Neural cell (in vitro differentiated cells): Measurements from ENCODE around the gene NT5C2. TPM values are rescaled to one million over a fixed set of nuclear protein-coding genes. Genes with fewer than 3 reads are reported as not detected.

Experiments used
- H2AFZ ChIP-seq: fragments of 200-600, 300-800 bp; sonication (generic), shearing (Covaris generic); 2 replicates; pipeline ENCODE4 v1.6.0; 2014; ENCODE audit warnings: low read depth, mild to moderate bottlenecking, antibody characterized with exemption, low read length, moderate library complexity
- H3F3A ChIP-seq: fragments of 200-600 bp; shearing (Covaris generic); 2 replicates; pipeline ENCODE4 v1.6.1; 2016; ENCODE audit warnings: mild to moderate bottlenecking, moderate library complexity, mixed read lengths, antibody characterized with exemption, low read length; ENCODE audit not compliant: insufficient read depth, poor library complexity, severe bottlenecking
- H3K27ac ChIP-seq: fragments of 200-600, 300-800 bp; sonication (generic), shearing (Covaris generic); 2 replicates; pipeline ENCODE4 v1.5.1; 2014; ENCODE audit warnings: mild to moderate bottlenecking, low read length, moderate library complexity
- H3K27me3 ChIP-seq: fragments of 300-800, 200-600 bp; sonication (generic), shearing (Covaris generic); 2 replicates; pipeline ENCODE4 v1.6.0; 2014; ENCODE audit warnings: mild to moderate bottlenecking, low read depth, low read length, moderate library complexity; ENCODE audit not compliant: insufficient read depth
- H3K36me3 ChIP-seq: fragments of 300-800, 200-600 bp; sonication (generic), shearing (Covaris generic); 2 replicates; pipeline ENCODE4 v1.5.1; 2014; ENCODE audit warnings: mild to moderate bottlenecking, antibody characterized with exemption, low read length, moderate library complexity; ENCODE audit not compliant: insufficient read depth
- H3K4me2 ChIP-seq: fragments of 300-800, 200-600 bp; sonication (generic), shearing (Covaris generic); 2 replicates; pipeline ENCODE4 v1.6.0; 2014; ENCODE audit warnings: mild to moderate bottlenecking, low read length
- H3K4me3 ChIP-seq: fragments of 300-800, 200-600 bp; sonication (generic), shearing (Covaris generic); 2 replicates; pipeline ENCODE4 v1.5.1; 2014; ENCODE audit warnings: mild to moderate bottlenecking, low read length, moderate library complexity
- H3K79me2 ChIP-seq: fragments of 200-600 bp; shearing (Covaris generic); replicated peaks from 2 replicates; pipeline ENCODE4 v1.6.0; 2014; ENCODE audit warnings: mild to moderate bottlenecking, low read length, moderate library complexity; ENCODE audit not compliant: insufficient read depth
- H3K9ac ChIP-seq: fragments of 300-800, 200-600 bp; sonication (generic), shearing (Covaris generic); 2 replicates; pipeline ENCODE4 v1.6.1; 2016; ENCODE audit warnings: mild to moderate bottlenecking, low read length, mixed read lengths
- H3K9me2 ChIP-seq: fragments of 200-600 bp; shearing (Covaris generic); 2 replicates; pipeline ENCODE4 v1.6.1; 2016; ENCODE audit warnings: mild to moderate bottlenecking, low read length, mixed read lengths; ENCODE audit not compliant: insufficient read depth
- H3K9me3 ChIP-seq: fragments of 200-600, 300-800 bp; sonication (generic), shearing (Covaris generic); 2 replicates; pipeline ENCODE4 v1.6.1; 2016; ENCODE audit warnings: mild to moderate bottlenecking, mixed run types, low read length, moderate library complexity, mixed read lengths
- H4K20me1 ChIP-seq: fragments of 200-600 bp; shearing (Covaris generic); 2 replicates; pipeline ENCODE4 v1.6.1; 2016; ENCODE audit warnings: mild to moderate bottlenecking, mixed run types; ENCODE audit not compliant: insufficient read depth
- CTCF ChIP-seq: fragments of 450-650 bp; IDR thresholded peaks from 2 replicates; pipeline ENCODE4 v1.5.1; 2014; ENCODE audit warnings: antibody characterized with exemption, mild to moderate bottlenecking, moderate library complexity; ENCODE audit not compliant: poor library complexity, severe bottlenecking
- EP300 ChIP-seq: fragments of 450-650 bp; conservative IDR thresholded peaks from 2 replicates; pipeline ENCODE4 v1.6.1; 2014; ENCODE audit warnings: antibody characterized with exemption, mild to moderate bottlenecking, moderate library complexity; ENCODE audit not compliant: poor library complexity, severe bottlenecking
- EZH2 ChIP-seq: fragments of 200-600, 300-800 bp; shearing (Covaris generic), sonication (generic); IDR thresholded peaks from 2 replicates; pipeline ENCODE4 v1.6.1; 2014; ENCODE audit warnings: antibody characterized with exemption, low read length, borderline replicate concordance, mild to moderate bottlenecking; ENCODE audit not compliant: insufficient read depth, poor library complexity, severe bottlenecking
- MXI1 ChIP-seq: fragments of 450-650 bp; conservative IDR thresholded peaks from 2 replicates; pipeline ENCODE4 v1.6.1; 2014; ENCODE audit warnings: antibody characterized with exemption, mild to moderate bottlenecking; ENCODE audit not compliant: poor library complexity, severe bottlenecking
- POLR2AphosphoS5 ChIP-seq: IDR thresholded peaks from 2 replicates; pipeline ENCODE4 v1.6.1; 2012
- RAD21 ChIP-seq: fragments of 450-650 bp; conservative IDR thresholded peaks from 2 replicates; pipeline ENCODE4 v1.6.1; 2014; ENCODE audit warnings: antibody characterized with exemption, mild to moderate bottlenecking, moderate library complexity
- SMC3 ChIP-seq: fragments of 450-650 bp; conservative IDR thresholded peaks from 2 replicates; pipeline ENCODE4 v1.6.1; 2014; ENCODE audit warnings: antibody characterized with exemption, mild to moderate bottlenecking, moderate library complexity; ENCODE audit not compliant: poor library complexity
- TAF1 ChIP-seq: IDR thresholded peaks from 2 replicates; pipeline ENCODE4 v1.6.1; 2012; ENCODE audit warnings: low read depth
- polyA plus RNA-seq: library from polyadenylated mRNA; depleted of rRNA; stranded (reverse); fragments of >200 nt; gene quantifications from 2 replicates; pipeline ENCODE4 v1.2.3, GENCODE V29; 2014
- TF ChIP-seq, protein P1 (sequence below): IDR thresholded peaks from 2 replicates; pipeline ENCODE4 v1.6.1; 2012; ENCODE audit warnings: borderline replicate concordance

The NT5C2 gene
- polyA plus RNA-seq, 1 donor from 2014 or later: 190 TPM

GRCh38 chr10:103110407-103110806 lies 82.7 kb downstream of the NT5C2 start:
- Histone ChIP-seq H4K20me1 (no peaks in the 10 kb centered on the region), H3K9ac (no peak overlapping the region), H3K27me3 (no peaks in the 10 kb centered on the region), H3F3A (no peaks in the 10 kb centered on the region), H3K4me2 (no peak overlapping the region), H2AFZ (no peak overlapping the region), H3K79me2 (peaks cover 3% of the 10 kb centered on the region), H3K27ac (no peak overlapping the region), H3K36me3 (no peaks in the 10 kb centered on the region), H3K9me3 (no peaks in the 10 kb centered on the region), H3K9me2 (no peaks in the 10 kb centered on the region), H3K4me3 (no peak overlapping the region)
- TF ChIP-seq EZH2: no peak
- TF ChIP-seq, protein P1, sequence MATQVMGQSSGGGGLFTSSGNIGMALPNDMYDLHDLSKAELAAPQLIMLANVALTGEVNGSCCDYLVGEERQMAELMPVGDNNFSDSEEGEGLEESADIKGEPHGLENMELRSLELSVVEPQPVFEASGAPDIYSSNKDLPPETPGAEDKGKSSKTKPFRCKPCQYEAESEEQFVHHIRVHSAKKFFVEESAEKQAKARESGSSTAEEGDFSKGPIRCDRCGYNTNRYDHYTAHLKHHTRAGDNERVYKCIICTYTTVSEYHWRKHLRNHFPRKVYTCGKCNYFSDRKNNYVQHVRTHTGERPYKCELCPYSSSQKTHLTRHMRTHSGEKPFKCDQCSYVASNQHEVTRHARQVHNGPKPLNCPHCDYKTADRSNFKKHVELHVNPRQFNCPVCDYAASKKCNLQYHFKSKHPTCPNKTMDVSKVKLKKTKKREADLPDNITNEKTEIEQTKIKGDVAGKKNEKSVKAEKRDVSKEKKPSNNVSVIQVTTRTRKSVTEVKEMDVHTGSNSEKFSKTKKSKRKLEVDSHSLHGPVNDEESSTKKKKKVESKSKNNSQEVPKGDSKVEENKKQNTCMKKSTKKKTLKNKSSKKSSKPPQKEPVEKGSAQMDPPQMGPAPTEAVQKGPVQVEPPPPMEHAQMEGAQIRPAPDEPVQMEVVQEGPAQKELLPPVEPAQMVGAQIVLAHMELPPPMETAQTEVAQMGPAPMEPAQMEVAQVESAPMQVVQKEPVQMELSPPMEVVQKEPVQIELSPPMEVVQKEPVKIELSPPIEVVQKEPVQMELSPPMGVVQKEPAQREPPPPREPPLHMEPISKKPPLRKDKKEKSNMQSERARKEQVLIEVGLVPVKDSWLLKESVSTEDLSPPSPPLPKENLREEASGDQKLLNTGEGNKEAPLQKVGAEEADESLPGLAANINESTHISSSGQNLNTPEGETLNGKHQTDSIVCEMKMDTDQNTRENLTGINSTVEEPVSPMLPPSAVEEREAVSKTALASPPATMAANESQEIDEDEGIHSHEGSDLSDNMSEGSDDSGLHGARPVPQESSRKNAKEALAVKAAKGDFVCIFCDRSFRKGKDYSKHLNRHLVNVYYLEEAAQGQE: no peak
- TF ChIP-seq TAF1: no peak
- no peak for TF ChIP-seq RAD21
- TF ChIP-seq MXI1: no peak
- no peak for TF ChIP-seq CTCF
- TF ChIP-seq SMC3: no peak
- no peak for TF ChIP-seq EP300
- no peak for TF ChIP-seq POLR2AphosphoS5

- Histone ChIP-seq H3K79me2 (peaks cover 2% of the 10 kb centered on the region), H3K9me3 (no peaks in the 10 kb centered on the region), H2AFZ (no peak overlapping the region), H3F3A (no peaks in the 10 kb centered on the region), H3K9me2 (no peaks in the 10 kb centered on the region), H3K36me3 (peaks cover under 1% of the 10 kb centered on the region), H3K9ac (no peak overlapping the region), H3K4me2 (no peak overlapping the region), H3K27me3 (no peaks in the 10 kb centered on the region), H3K4me3 (no peak overlapping the region), H4K20me1 (no peaks in the 10 kb centered on the region), H3K27ac (no peak overlapping the region)
- TF ChIP-seq RAD21: no peak
- no peak for TF ChIP-seq CTCF
- no peak for TF ChIP-seq POLR2AphosphoS5
- TF ChIP-seq, protein P1: no peak
Measured at GRCh38 chr10:103109821-103110220, 83.3 kb downstream of the NT5C2 start.
